HepG2 (cell line): ENCODE measurements around the gene NXT1. TPM values are rescaled to one million over a fixed set of nuclear protein-coding genes. Genes with fewer than 3 reads are reported as not detected.

Experiments used
- ADNP ChIP-seq: sonication (generic); formaldehyde crosslinking; IDR thresholded peaks from 2 replicates; pipeline ENCODE4 v1.4.0; 2020; ENCODE audit warnings: missing genetic modification reagents
- GABPA ChIP-seq, 2 experiments: IDR thresholded peaks; 2 replicates each; pipeline ENCODE4 v1.6.1; 2011 to 2016; ENCODE audit warnings: low read depth in 2 of 2, low read length in 1 of 2, missing biosample characterization in 1 of 2, missing genetic modification characterization in 1 of 2
- MYC ChIP-seq: sonication (generic); formaldehyde crosslinking; IDR thresholded peaks from 2 replicates; pipeline ENCODE4 v1.9.0; 2021; ENCODE audit warnings: missing genetic modification reagents, borderline replicate concordance
- NFKB2 ChIP-seq: sonication (generic); formaldehyde crosslinking; IDR thresholded peaks from 2 replicates; pipeline ENCODE4 v1.4.0; 2020; ENCODE audit warnings: missing genetic modification reagents, borderline replicate concordance
- NFYB ChIP-seq: sonication (generic); formaldehyde crosslinking; IDR thresholded peaks from 2 replicates; pipeline ENCODE4 v1.4.0; 2020; ENCODE audit warnings: missing genetic modification reagents
- PLRG1 ChIP-seq: fragments of 450-650 bp; conservative IDR thresholded peaks from 2 replicates; pipeline ENCODE4 v1.6.1; 2016
- RAD51 ChIP-seq: fragments of 450-650 bp; IDR thresholded peaks from 2 replicates; pipeline ENCODE4 v1.6.1; 2016; ENCODE audit warnings: borderline replicate concordance
- SIX4 ChIP-seq: sonication (generic); formaldehyde crosslinking; IDR thresholded peaks from 2 replicates; pipeline ENCODE4 v1.4.0; 2020; ENCODE audit warnings: missing genetic modification reagents
- SMAD1 ChIP-seq: sonication (generic); formaldehyde crosslinking; IDR thresholded peaks from 2 replicates; pipeline ENCODE4 v1.4.0; 2020; ENCODE audit warnings: missing genetic modification reagents, low read depth, mild to moderate bottlenecking, borderline replicate concordance
- TFDP2 ChIP-seq: sonication (generic); formaldehyde crosslinking; IDR thresholded peaks from 2 replicates; pipeline ENCODE4 v1.4.0; 2020; ENCODE audit warnings: missing genetic modification reagents
- ZNF160 ChIP-seq: sonication (generic); formaldehyde crosslinking; IDR thresholded peaks from 2 replicates; pipeline ENCODE4 v1.8.0; 2022; ENCODE audit warnings: mild to moderate bottlenecking, inconsistent platforms, missing genetic modification reagents
- ZNF224 ChIP-seq: sonication (generic); formaldehyde crosslinking; IDR thresholded peaks from 2 replicates; pipeline ENCODE4 v1.5.0; 2020; ENCODE audit warnings: mild to moderate bottlenecking, missing genetic modification reagents
- ZNF253 ChIP-seq: sonication (generic); formaldehyde crosslinking; IDR thresholded peaks from 2 replicates; pipeline ENCODE4 v1.8.0; 2022; ENCODE audit warnings: mild to moderate bottlenecking, missing genetic modification reagents, borderline replicate concordance
- ZNF280D ChIP-seq: sonication (generic); formaldehyde crosslinking; IDR thresholded peaks from 2 replicates; pipeline ENCODE4 v1.5.1; 2020; ENCODE audit warnings: mild to moderate bottlenecking, missing genetic modification reagents
- ZNF350 ChIP-seq: sonication (generic); formaldehyde crosslinking; IDR thresholded peaks from 2 replicates; pipeline ENCODE4 v1.4.0; 2020; ENCODE audit warnings: mild to moderate bottlenecking, low read depth, missing genetic modification reagents, borderline replicate concordance
- ZNF432 ChIP-seq: sonication (generic); formaldehyde crosslinking; IDR thresholded peaks from 2 replicates; pipeline ENCODE4 v1.5.0; 2020; ENCODE audit warnings: missing genetic modification reagents, mild to moderate bottlenecking, borderline replicate concordance
- ZNF441 ChIP-seq: sonication (generic); formaldehyde crosslinking; IDR thresholded peaks from 2 replicates; pipeline ENCODE4 v1.7.0; 2021; ENCODE audit warnings: missing genetic modification reagents, borderline replicate concordance
- ZNF556 ChIP-seq: sonication (generic); formaldehyde crosslinking; IDR thresholded peaks from 2 replicates; pipeline ENCODE4 v1.4.0; 2020; ENCODE audit warnings: mild to moderate bottlenecking, missing genetic modification reagents, borderline replicate concordance
- ZSCAN31 ChIP-seq: sonication (generic); formaldehyde crosslinking; IDR thresholded peaks from 2 replicates; pipeline ENCODE4 v1.5.0; 2020; ENCODE audit warnings: low read depth, mild to moderate bottlenecking, missing genetic modification reagents
- polyA plus RNA-seq, 8 experiments: library from polyadenylated mRNA; depleted of rRNA in 3 of 8; stranded (reverse) in 7 of 8; unstranded in 1 of 8; fragments of >200 nt; fragmentation: Illumina TruSeq in 4 of 8; extraction: Trizol in 4 of 8; gene quantifications; 2 replicates each; pipeline versions ENCODE4 v1.2.1 to v1.2.3, GENCODE V29; 2011 to 2016; ENCODE audit warnings: low read depth in 4 of 8, missing spikeins in 1 of 8, mixed read lengths in 1 of 8; ENCODE audit not compliant: insufficient read depth in 1 of 8
- total RNA-seq, 5 experiments: library from RNA; depleted of rRNA; stranded (reverse); fragments of >200 nt; fragmentation: Illumina TruSeq; extraction: Trizol; gene quantifications; 2 replicates each; pipeline ENCODE4 v1.2.3, GENCODE V29; 2016; ENCODE audit warnings: low read depth in 1 of 5
- TF ChIP-seq, protein P1 (sequence below): sonication (generic); formaldehyde crosslinking; IDR thresholded peaks from 2 replicates; pipeline ENCODE4 v1.5.0; 2020; ENCODE audit warnings: mild to moderate bottlenecking, missing genetic modification reagents
- TF ChIP-seq, protein P2 (sequence below): conservative IDR thresholded peaks from 2 replicates; pipeline ENCODE4 v1.6.1; 2018; ENCODE audit warnings: missing genetic modification reagents
- TF ChIP-seq, protein P3 (sequence below): sonication (generic); formaldehyde crosslinking; IDR thresholded peaks from 2 replicates; pipeline ENCODE4 v1.5.1; 2020; ENCODE audit warnings: missing genetic modification reagents, mild to moderate bottlenecking, borderline replicate concordance

Gene NXT1
- total and polyA plus RNA-seq, 2 of the 13 experiments (the other 11 are each of a cell fraction or from before 2014, with no cell fraction given): 35.6 to 65.9 TPM

DNA sequence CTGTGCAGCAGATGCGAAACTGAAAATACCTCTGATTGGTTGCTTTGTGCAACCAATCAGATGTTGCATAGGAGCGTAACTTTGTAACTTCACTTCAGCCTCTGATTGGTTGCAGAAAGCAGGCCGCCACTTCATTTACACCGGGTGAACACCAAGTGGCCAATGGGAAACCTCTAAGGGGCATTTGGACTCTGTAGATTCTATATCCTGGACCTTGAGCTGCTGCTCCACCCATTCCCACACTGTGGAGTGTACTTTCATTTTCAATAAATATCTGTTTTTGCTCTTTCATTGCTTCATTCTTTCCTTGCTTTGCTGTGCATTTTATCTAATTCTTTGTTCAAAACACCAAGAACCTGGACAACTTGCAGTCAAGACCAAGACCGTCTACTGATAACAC lies 14.1 kb upstream of the NXT1 start (continued):
- TF ChIP-seq SMAD1 (CRISPR knock-in tag): no peak
- no peak for TF ChIP-seq ZNF224 (CRISPR knock-in tag)
- no peak for TF ChIP-seq ZNF280D (CRISPR knock-in tag)
- no peak for TF ChIP-seq ZNF441 (CRISPR knock-in tag)
- TF ChIP-seq RAD51: no peak
- peak; percentile 71 for TF ChIP-seq NFYB (CRISPR knock-in tag)
- TF ChIP-seq ZNF253: no peak
- TF ChIP-seq, protein P1, sequence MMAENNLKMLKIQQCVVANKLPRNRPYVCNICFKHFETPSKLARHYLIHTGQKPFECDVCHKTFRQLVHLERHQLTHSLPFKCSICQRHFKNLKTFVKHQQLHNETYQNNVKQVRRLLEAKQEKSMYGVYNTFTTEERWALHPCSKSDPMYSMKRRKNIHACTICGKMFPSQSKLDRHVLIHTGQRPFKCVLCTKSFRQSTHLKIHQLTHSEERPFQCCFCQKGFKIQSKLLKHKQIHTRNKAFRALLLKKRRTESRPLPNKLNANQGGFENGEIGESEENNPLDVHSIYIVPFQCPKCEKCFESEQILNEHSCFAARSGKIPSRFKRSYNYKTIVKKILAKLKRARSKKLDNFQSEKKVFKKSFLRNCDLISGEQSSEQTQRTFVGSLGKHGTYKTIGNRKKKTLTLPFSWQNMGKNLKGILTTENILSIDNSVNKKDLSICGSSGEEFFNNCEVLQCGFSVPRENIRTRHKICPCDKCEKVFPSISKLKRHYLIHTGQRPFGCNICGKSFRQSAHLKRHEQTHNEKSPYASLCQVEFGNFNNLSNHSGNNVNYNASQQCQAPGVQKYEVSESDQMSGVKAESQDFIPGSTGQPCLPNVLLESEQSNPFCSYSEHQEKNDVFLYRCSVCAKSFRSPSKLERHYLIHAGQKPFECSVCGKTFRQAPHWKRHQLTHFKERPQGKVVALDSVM (CRISPR knock-in tag): no peak
- TF ChIP-seq ZNF432 (CRISPR knock-in tag): no peak
- no peak for TF ChIP-seq SIX4 (CRISPR knock-in tag)
- TF ChIP-seq NFKB2: no peak
- 0 out of 2 replicates have a peak, but pooled peaks have one; percentile 19 for TF ChIP-seq ZNF556 (CRISPR knock-in tag)
- no peak for TF ChIP-seq TFDP2
- no peak for TF ChIP-seq GABPA (IDR thresholded peaks at IDR 0.05; ENCODE audit: low read depth, low read length)
- no peak for TF ChIP-seq GABPA (CRISPR knock-in tag; IDR thresholded peaks at IDR 0.05; ENCODE audit: low read depth)
- no peak for TF ChIP-seq ZNF350
- TF ChIP-seq ZNF160 (CRISPR knock-in tag): no peak
- TF ChIP-seq, protein P2, sequence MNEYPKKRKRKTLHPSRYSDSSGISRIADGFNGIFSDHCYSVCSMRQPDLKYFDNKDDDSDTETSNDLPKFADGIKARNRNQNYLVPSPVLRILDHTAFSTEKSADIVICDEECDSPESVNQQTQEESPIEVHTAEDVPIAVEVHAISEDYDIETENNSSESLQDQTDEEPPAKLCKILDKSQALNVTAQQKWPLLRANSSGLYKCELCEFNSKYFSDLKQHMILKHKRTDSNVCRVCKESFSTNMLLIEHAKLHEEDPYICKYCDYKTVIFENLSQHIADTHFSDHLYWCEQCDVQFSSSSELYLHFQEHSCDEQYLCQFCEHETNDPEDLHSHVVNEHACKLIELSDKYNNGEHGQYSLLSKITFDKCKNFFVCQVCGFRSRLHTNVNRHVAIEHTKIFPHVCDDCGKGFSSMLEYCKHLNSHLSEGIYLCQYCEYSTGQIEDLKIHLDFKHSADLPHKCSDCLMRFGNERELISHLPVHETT (CRISPR knock-in tag): no peak
- TF ChIP-seq, protein P3, sequence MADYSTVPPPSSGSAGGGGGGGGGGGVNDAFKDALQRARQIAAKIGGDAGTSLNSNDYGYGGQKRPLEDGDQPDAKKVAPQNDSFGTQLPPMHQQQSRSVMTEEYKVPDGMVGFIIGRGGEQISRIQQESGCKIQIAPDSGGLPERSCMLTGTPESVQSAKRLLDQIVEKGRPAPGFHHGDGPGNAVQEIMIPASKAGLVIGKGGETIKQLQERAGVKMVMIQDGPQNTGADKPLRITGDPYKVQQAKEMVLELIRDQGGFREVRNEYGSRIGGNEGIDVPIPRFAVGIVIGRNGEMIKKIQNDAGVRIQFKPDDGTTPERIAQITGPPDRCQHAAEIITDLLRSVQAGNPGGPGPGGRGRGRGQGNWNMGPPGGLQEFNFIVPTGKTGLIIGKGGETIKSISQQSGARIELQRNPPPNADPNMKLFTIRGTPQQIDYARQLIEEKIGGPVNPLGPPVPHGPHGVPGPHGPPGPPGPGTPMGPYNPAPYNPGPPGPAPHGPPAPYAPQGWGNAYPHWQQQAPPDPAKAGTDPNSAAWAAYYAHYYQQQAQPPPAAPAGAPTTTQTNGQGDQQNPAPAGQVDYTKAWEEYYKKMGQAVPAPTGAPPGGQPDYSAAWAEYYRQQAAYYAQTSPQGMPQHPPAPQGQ: no peak
- TF ChIP-seq MYC: no peak
- TF ChIP-seq ZSCAN31 (CRISPR knock-in tag): no peak
- TF ChIP-seq PLRG1: no peak
- TF ChIP-seq ADNP (CRISPR knock-in tag): no peak
